ENCODE measurements around the gene HBEGF.
A peak's percentile ranks its signal among the peaks of the same experiment; 100 is the strongest.

Gene HBEGF

GRCh38 chr5:140361901-140362300 is 15.5 kb upstream of the HBEGF start:
- TF ChIP-seq, protein P1, sequence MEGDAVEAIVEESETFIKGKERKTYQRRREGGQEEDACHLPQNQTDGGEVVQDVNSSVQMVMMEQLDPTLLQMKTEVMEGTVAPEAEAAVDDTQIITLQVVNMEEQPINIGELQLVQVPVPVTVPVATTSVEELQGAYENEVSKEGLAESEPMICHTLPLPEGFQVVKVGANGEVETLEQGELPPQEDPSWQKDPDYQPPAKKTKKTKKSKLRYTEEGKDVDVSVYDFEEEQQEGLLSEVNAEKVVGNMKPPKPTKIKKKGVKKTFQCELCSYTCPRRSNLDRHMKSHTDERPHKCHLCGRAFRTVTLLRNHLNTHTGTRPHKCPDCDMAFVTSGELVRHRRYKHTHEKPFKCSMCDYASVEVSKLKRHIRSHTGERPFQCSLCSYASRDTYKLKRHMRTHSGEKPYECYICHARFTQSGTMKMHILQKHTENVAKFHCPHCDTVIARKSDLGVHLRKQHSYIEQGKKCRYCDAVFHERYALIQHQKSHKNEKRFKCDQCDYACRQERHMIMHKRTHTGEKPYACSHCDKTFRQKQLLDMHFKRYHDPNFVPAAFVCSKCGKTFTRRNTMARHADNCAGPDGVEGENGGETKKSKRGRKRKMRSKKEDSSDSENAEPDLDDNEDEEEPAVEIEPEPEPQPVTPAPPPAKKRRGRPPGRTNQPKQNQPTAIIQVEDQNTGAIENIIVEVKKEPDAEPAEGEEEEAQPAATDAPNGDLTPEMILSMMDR (IDR thresholded peaks at IDR 0.05; ENCODE audit: low read length, missing control alignments): no peak
- no peak for DNase-seq (ENCODE audit: low read depth)

GRCh38 chr5:140360681-140361479 is 14.5 kb upstream of the HBEGF start:
- TF ChIP-seq, protein P1 (IDR thresholded peaks at IDR 0.05; ENCODE audit: low read length, missing control alignments): no peak
- H3K4me3 ChIP-seq (replicated peaks; ENCODE audit: low read depth, low read length): no peak overlapping the region

More at GRCh38 chr5:140361901-140362300, 15.5 kb upstream of the HBEGF start:
- H3K4me3 ChIP-seq (replicated peaks; ENCODE audit: low read depth, low read length): no peak overlapping the region

GRCh38 chr5:140360101-140360500 is 13.7 kb upstream of the HBEGF start, which contains the start of gene SLC4A9:
TSS of gene SLC4A9 (plus strand) at chr5:140360194. CDS start at chr5:140360237, 43 bp downstream.
- no peak within 1 kb of the TSS for H3K4me3 ChIP-seq (replicated peaks; ENCODE audit: low read depth, low read length)

More at GRCh38 chr5:140360681-140361479, 14.5 kb upstream of the HBEGF start:
- no peak for DNase-seq (ENCODE audit: low read depth)

GRCh38 chr5:140358738-140359310 is 12.4 kb upstream of the HBEGF start:
- H3K4me3 ChIP-seq (replicated peaks; ENCODE audit: low read depth, low read length): no peak overlapping the region
- TF ChIP-seq, protein P1 (IDR thresholded peaks at IDR 0.05; ENCODE audit: low read length, missing control alignments): peak; percentile 70
- peak; percentile 59 for DNase-seq (ENCODE audit: low read depth)

More at GRCh38 chr5:140360101-140360500, 13.7 kb upstream of the HBEGF start, which contains the start of gene SLC4A9:
- DNase-seq (ENCODE audit: low read depth): no peak
- TF ChIP-seq, protein P1 (IDR thresholded peaks at IDR 0.05; ENCODE audit: low read length, missing control alignments): no peak

- H3K4me3 ChIP-seq (replicated peaks; ENCODE audit: low read depth, low read length): no peak overlapping the region
- TF ChIP-seq, protein P1 (IDR thresholded peaks at IDR 0.05; ENCODE audit: low read length, missing control alignments): peak; percentile 84
- DNase-seq (ENCODE audit: low read depth): peak; percentile 91
Observed at GRCh38 chr5:140357726-140358093, 11.3 kb upstream of the HBEGF start.

- no peak overlapping the region for H3K4me3 ChIP-seq (replicated peaks; ENCODE audit: low read depth, low read length)
- TF ChIP-seq, protein P1 (IDR thresholded peaks at IDR 0.05; ENCODE audit: low read length, missing control alignments): no peak
- no peak for DNase-seq (ENCODE audit: low read depth)
Observed at GRCh38 chr5:140356853-140357725, 10.7 kb upstream of the HBEGF start.

Data from fibroblast of pulmonary artery (primary cell).